ENCODE data around the gene SMARCAL1. TPM values are rescaled to one million over a fixed set of nuclear protein-coding genes. Genes with fewer than 3 reads are reported as not detected.

SMARCAL1 gene
- total and polyA plus RNA-seq, 2 experiments from 2014 or later, result 10.3 to 17.2 TPM

GRCh38 chr2:216428618-216429350, 16.5 kb downstream of the SMARCAL1 start:
- ATAC-seq, result no peak
- H3K27ac ChIP-seq (ENCODE audit: low read depth), result no peak overlapping the region
- TF ChIP-seq POLR2AphosphoS5 (IDR thresholded peaks at IDR 0.05; ENCODE audit: low read depth) (no peak), ZNF114 (CRISPR knock-in tag; IDR thresholded peaks at IDR 0.05) (no peak), JUNB (IDR thresholded peaks at IDR 0.05; ENCODE audit: unreplicated experiment) (no peak), NANOG (IDR thresholded peaks at IDR 0.05; ENCODE audit: borderline replicate concordance) (no peak), EZH2 (IDR thresholded peaks at IDR 0.05; ENCODE audit: low read depth, unreplicated experiment) (no peak), ZNF462 (CRISPR knock-in tag; IDR thresholded peaks at IDR 0.05) (no peak), ZNF331 (CRISPR knock-in tag; IDR thresholded peaks at IDR 0.05; ENCODE audit: low read depth) (no peak), STAT1 (IDR thresholded peaks at IDR 0.05; ENCODE audit: unreplicated experiment) (no peak), ETS1 (IDR thresholded peaks at IDR 0.05) (no peak), CREB1 (CRISPR knock-in tag; IDR thresholded peaks at IDR 0.05; ENCODE audit: low read depth) (no peak), REST (IDR thresholded peaks at IDR 0.05; ENCODE audit: unreplicated experiment) (no peak), EZH2phosphoT487 (IDR thresholded peaks at IDR 0.05; ENCODE audit: unreplicated experiment) (no peak), CTCF (conservative IDR thresholded peaks at IDR 0.05; ENCODE audit: low read depth in 2 of 2) (no peak)

More at GRCh38 chr2:216428618-216429350, 16.5 kb downstream of the SMARCAL1 start:
- Histone ChIP-seq H3K9me2 (ENCODE audit: insufficient read depth) (no peaks in the 10 kb centered on the region), H3K4me3 (no peak overlapping the region), H3K4me1 (ENCODE audit: insufficient read depth) (no peaks in the 10 kb centered on the region), H3K79me2 (replicated peaks; ENCODE audit: insufficient read depth) (no peaks in the 10 kb centered on the region), H3K36me3 (ENCODE audit: insufficient read depth) (peaks cover 10% of the 10 kb centered on the region; the same call in 1 of the 2 replicates), H3K4me2 (no peak overlapping the region), H3F3A (replicated peaks; ENCODE audit: low read depth) (no peaks in the 10 kb centered on the region), H2AFZ (no peak overlapping the region), H4K20me1 (replicated peaks; ENCODE audit: insufficient read depth) (no peaks in the 10 kb centered on the region), H3K27me3 (ENCODE audit: insufficient read depth) (no peaks in the 10 kb centered on the region)
- no peak overlapping the region for H3K4me3 Mint-ChIP-seq
- peaks cover 65% of the 10 kb centered on the region for H3K36me3 Mint-ChIP-seq (ENCODE audit: low read depth)
- H3K9me3 Mint-ChIP-seq, result peaks cover 19% of the 10 kb centered on the region
- DNase-seq (ENCODE audit: low spot score), result no peak
- H3K27me3 Mint-ChIP-seq (ENCODE audit: insufficient read depth, low read depth, poor library complexity), result no peaks in the 10 kb centered on the region
- H3K4me1 Mint-ChIP-seq, result no peaks in the 10 kb centered on the region
- no peak overlapping the region for H3K27ac Mint-ChIP-seq

Measured in GM23338 (cell line).